GM19240 (cell line): ENCODE results near the gene WT1.

Source experiments
- DNase-seq: peaks from one replicate; pipeline ENCODE4 v3.0.0; 2011; ENCODE audit warnings: low spot score; ENCODE audit not compliant: insufficient read length

The WT1 gene

GRCh38 chr11:32438866-32439489 is 3.6 kb upstream of the WT1 start:
- no peak for DNase-seq

GRCh38 chr11:32438346-32438865 is 3.1 kb upstream of the WT1 start:
- no peak for DNase-seq

GRCh38 chr11:32437495-32438345 is 2.4 kb upstream of the WT1 start:
- DNase-seq: no peak

GRCh38 chr11:32436751-32437494 is 1.6 kb upstream of the WT1 start:
- no peak for DNase-seq

GRCh38 chr11:32435942-32436750 is 807 bp upstream of the WT1 start:
- DNase-seq: no peak

GRCh38 chr11:32435152-32435480 is 223 bp downstream of the WT1 start:
- no peak for DNase-seq

- DNase-seq: no peak
Observed at GRCh38 chr11:32434356-32435151, 785 bp downstream of the WT1 start.

- no peak for DNase-seq
Observed at GRCh38 chr11:32433914-32434355, 1.4 kb downstream of the WT1 start.

- no peak for DNase-seq
Observed at GRCh38 chr11:32433101-32433913, 2.0 kb downstream of the WT1 start.

- DNase-seq: no peak
Observed at GRCh38 chr11:32432565-32432964, 2.8 kb downstream of the WT1 start.

GRCh38 chr11:32430568-32431381 is 4.6 kb downstream of the WT1 start:
- no peak for DNase-seq

GRCh38 chr11:32429477-32429876 is 5.9 kb downstream of the WT1 start:
- DNase-seq: no peak

GRCh38 chr11:32428665-32429303 is 6.6 kb downstream of the WT1 start:
- no peak for DNase-seq

- DNase-seq: no peak
Observed at GRCh38 chr11:32427935-32428664, 7.2 kb downstream of the WT1 start.

GRCh38 chr11:32427616-32427934 is 7.8 kb downstream of the WT1 start:
- no peak for DNase-seq

- DNase-seq: no peak
Observed at GRCh38 chr11:32426819-32427615, 8.3 kb downstream of the WT1 start.

GRCh38 chr11:32426192-32426591 is 9.1 kb downstream of the WT1 start:
- DNase-seq: no peak
